ACC112 (cell line): ENCODE measurements around the gene SORCS2.

Experiments
- H2AFZ ChIP-seq: fragments of 200-600 bp; sonication (generic); one replicate; pipeline ENCODE4 v1.6.0; 2017; ENCODE audit warnings: antibody characterized with exemption, low read length; ENCODE audit not compliant: unreplicated experiment
- H3K27ac ChIP-seq: fragments of 200-600 bp; sonication (generic); 2 replicates; pipeline ENCODE4 v1.5.1; 2014; ENCODE audit warnings: low read depth, mild to moderate bottlenecking, antibody characterized with exemption, low read length, moderate library complexity
- H3K27me3 ChIP-seq: fragments of 200-600 bp; sonication (generic); 2 replicates; pipeline ENCODE4 v1.6.1; 2014; ENCODE audit warnings: mild to moderate bottlenecking, antibody characterized with exemption, low read length, moderate library complexity, mixed read lengths; ENCODE audit not compliant: insufficient read depth
- H3K36me3 ChIP-seq: fragments of 200-600 bp; sonication (generic); 2 replicates; pipeline ENCODE4 v1.6.1; 2016; ENCODE audit warnings: mild to moderate bottlenecking, antibody characterized with exemption, low read length, moderate library complexity, mixed read lengths; ENCODE audit not compliant: insufficient read depth
- H3K4me1 ChIP-seq: fragments of 200-600 bp; sonication (generic); one replicate; pipeline ENCODE4 v1.6.1; 2016; ENCODE audit warnings: low read length, mixed read lengths; ENCODE audit not compliant: insufficient read depth, unreplicated experiment, control insufficient read depth
- H3K4me3 ChIP-seq: fragments of 200-600 bp; sonication (generic); 2 replicates; pipeline ENCODE4 v1.5.1; 2014; ENCODE audit warnings: mild to moderate bottlenecking, low read depth, low read length
- H3K79me2 ChIP-seq: fragments of 200-600 bp; sonication (generic); one replicate; pipeline ENCODE4 v1.6.0; 2016; ENCODE audit warnings: low read length; ENCODE audit not compliant: control insufficient read depth, unreplicated experiment, insufficient read depth

The SORCS2 gene

GRCh38 chr4:7255488-7255881, 63.1 kb downstream of the SORCS2 start:
- H3K79me2 ChIP-seq, result no peaks in the 10 kb centered on the region
- no peak overlapping the region for H2AFZ ChIP-seq
- H3K4me3 ChIP-seq, result no peak overlapping the region
- peaks cover 3% of the 10 kb centered on the region; the same call in 1 of the 2 replicates for H3K27me3 ChIP-seq
- H3K36me3 ChIP-seq, result no peaks in the 10 kb centered on the region
- peaks cover 9% of the 10 kb centered on the region for H3K4me1 ChIP-seq
- H3K27ac ChIP-seq, result no peak overlapping the region

GRCh38 chr4:7255996-7256395, 63.7 kb downstream of the SORCS2 start:
- H3K27ac ChIP-seq, result no peak overlapping the region
- no peaks in the 10 kb centered on the region for H3K79me2 ChIP-seq
- H3K36me3 ChIP-seq, result no peaks in the 10 kb centered on the region
- H3K27me3 ChIP-seq, result peaks cover 7% of the 10 kb centered on the region; the same call in 1 of the 2 replicates
- H3K4me1 ChIP-seq, result peaks cover 9% of the 10 kb centered on the region
- no peak overlapping the region for H3K4me3 ChIP-seq
- no peak overlapping the region for H2AFZ ChIP-seq

- Histone ChIP-seq H3K4me3 (no peak overlapping the region), H3K79me2 (no peaks in the 10 kb centered on the region), H3K36me3 (no peaks in the 10 kb centered on the region), H3K4me1 (peaks cover 9% of the 10 kb centered on the region), H3K27ac (no peak overlapping the region), H3K27me3 (peaks cover 7% of the 10 kb centered on the region; the same call in 1 of the 2 replicates), H2AFZ (no peak overlapping the region)
Measured at GRCh38 chr4:7256984-7257810, 64.9 kb downstream of the SORCS2 start.

- no peak overlapping the region for H3K4me3 ChIP-seq
- H3K79me2 ChIP-seq, result no peaks in the 10 kb centered on the region
- no peaks in the 10 kb centered on the region for H3K36me3 ChIP-seq
- H3K27me3 ChIP-seq, result peaks cover 7% of the 10 kb centered on the region; the same call in 1 of the 2 replicates
- H3K27ac ChIP-seq, result no peak overlapping the region
- peaks cover 17% of the 10 kb centered on the region for H3K4me1 ChIP-seq
- no peak overlapping the region for H2AFZ ChIP-seq
Measured at GRCh38 chr4:7259039-7259438, 66.7 kb downstream of the SORCS2 start.

- H3K27me3 ChIP-seq, result peaks cover 7% of the 10 kb centered on the region; the same call in 1 of the 2 replicates
- peaks cover 10% of the 10 kb centered on the region for H3K4me1 ChIP-seq
- no peak overlapping the region for H2AFZ ChIP-seq
- no peaks in the 10 kb centered on the region for H3K79me2 ChIP-seq
- no peaks in the 10 kb centered on the region for H3K36me3 ChIP-seq
- H3K4me3 ChIP-seq, result no peak overlapping the region
- H3K27ac ChIP-seq, result no peak overlapping the region
Measured at GRCh38 chr4:7260569-7260968, 68.2 kb downstream of the SORCS2 start.

GRCh38 chr4:7261087-7261486, 68.7 kb downstream of the SORCS2 start:
- Histone ChIP-seq H3K27ac (no peak overlapping the region), H3K4me3 (no peak overlapping the region), H3K4me1 (peaks cover 15% of the 10 kb centered on the region), H3K36me3 (no peaks in the 10 kb centered on the region), H3K27me3 (peaks cover 7% of the 10 kb centered on the region; the same call in 1 of the 2 replicates), H2AFZ (no peak overlapping the region), H3K79me2 (no peaks in the 10 kb centered on the region)

GRCh38 chr4:7261536-7261935, 69.2 kb downstream of the SORCS2 start:
- Histone ChIP-seq H2AFZ (no peak overlapping the region), H3K27ac (no peak overlapping the region), H3K4me1 (peaks cover 18% of the 10 kb centered on the region), H3K4me3 (no peak overlapping the region), H3K27me3 (peaks cover 7% of the 10 kb centered on the region; the same call in 1 of the 2 replicates), H3K36me3 (no peaks in the 10 kb centered on the region), H3K79me2 (no peaks in the 10 kb centered on the region)

GRCh38 chr4:7262134-7262533, 69.8 kb downstream of the SORCS2 start:
- Histone ChIP-seq H3K79me2 (no peaks in the 10 kb centered on the region), H3K27me3 (peaks cover 7% of the 10 kb centered on the region; the same call in 1 of the 2 replicates), H3K4me3 (no peak overlapping the region), H2AFZ (no peak overlapping the region), H3K36me3 (no peaks in the 10 kb centered on the region), H3K27ac (no peak overlapping the region), H3K4me1 (peaks cover 24% of the 10 kb centered on the region)

- Histone ChIP-seq H3K27ac (no peak overlapping the region), H3K27me3 (peaks cover 7% of the 10 kb centered on the region; the same call in 1 of the 2 replicates), H3K36me3 (no peaks in the 10 kb centered on the region), H3K79me2 (no peaks in the 10 kb centered on the region), H2AFZ (no peak overlapping the region), H3K4me1 (peaks cover 27% of the 10 kb centered on the region), H3K4me3 (no peak overlapping the region)
Measured at GRCh38 chr4:7263166-7263565, 70.8 kb downstream of the SORCS2 start.

GRCh38 chr4:7264694-7265093, 72.4 kb downstream of the SORCS2 start:
- Histone ChIP-seq H3K36me3 (no peaks in the 10 kb centered on the region), H3K79me2 (no peaks in the 10 kb centered on the region), H3K27ac (no peak overlapping the region), H3K27me3 (peaks cover 7% of the 10 kb centered on the region; the same call in 1 of the 2 replicates), H3K4me3 (no peak overlapping the region), H2AFZ (no peak overlapping the region), H3K4me1 (peaks cover 27% of the 10 kb centered on the region)
